Parathyroid adenoma (tissue), 2 donors: Measurements from ENCODE around the gene ADAD2.

Experiments
- H2AFZ ChIP-seq: fragments of 300-600 bp; sonication (generic); one replicate; pipeline ENCODE4 v1.7.0; 2017; ENCODE audit warnings: antibody characterized with exemption, mild to moderate bottlenecking
- H3K27ac ChIP-seq: fragments of 300-600 bp; sonication (generic); one replicate; pipeline ENCODE4 v1.7.0; 2017
- H3K27me3 ChIP-seq: fragments of 300-600 bp; sonication (generic); one replicate; pipeline ENCODE4 v1.7.0; 2017; ENCODE audit warnings: low read length; ENCODE audit not compliant: control insufficient read depth, insufficient read depth
- H3K36me3 ChIP-seq: fragments of 300-600 bp; sonication (generic); one replicate; pipeline ENCODE4 v1.7.0; 2017; ENCODE audit warnings: low read length; ENCODE audit not compliant: control insufficient read depth, insufficient read depth
- H3K4me1 ChIP-seq: fragments of 300-600 bp; sonication (generic); one replicate; pipeline ENCODE4 v1.7.0; 2017; ENCODE audit warnings: control low read depth
- H3K4me2 ChIP-seq: fragments of 300-600 bp; sonication (generic); one replicate; pipeline ENCODE4 v1.7.0; 2017; ENCODE audit warnings: low read length
- H3K4me3 ChIP-seq: fragments of 300-600 bp; sonication (generic); one replicate; pipeline ENCODE4 v1.7.0; 2017; ENCODE audit warnings: low read depth, low read length
- H3K79me2 ChIP-seq: fragments of 300-600 bp; sonication (generic); one replicate; pipeline ENCODE4 v1.7.0; 2017; ENCODE audit warnings: control low read depth
- H3K9ac ChIP-seq: fragments of 300-600 bp; sonication (generic); one replicate; pipeline ENCODE4 v1.7.0; 2017; ENCODE audit warnings: mild to moderate bottlenecking
- H3K9me3 ChIP-seq: fragments of 300-600 bp; sonication (generic); one replicate; pipeline ENCODE4 v1.7.0; 2017; ENCODE audit warnings: low read length; ENCODE audit not compliant: control insufficient read depth
- TF ChIP-seq, protein P1 (sequence below): fragments of 300-600 bp; sonication (generic); IDR thresholded peaks from one replicate; pipeline ENCODE4 v1.7.0; 2017; ENCODE audit warnings: antibody characterized with exemption, mild to moderate bottlenecking
- donor health status: primary hyperparathyroidism.

Gene ADAD2

DNA sequence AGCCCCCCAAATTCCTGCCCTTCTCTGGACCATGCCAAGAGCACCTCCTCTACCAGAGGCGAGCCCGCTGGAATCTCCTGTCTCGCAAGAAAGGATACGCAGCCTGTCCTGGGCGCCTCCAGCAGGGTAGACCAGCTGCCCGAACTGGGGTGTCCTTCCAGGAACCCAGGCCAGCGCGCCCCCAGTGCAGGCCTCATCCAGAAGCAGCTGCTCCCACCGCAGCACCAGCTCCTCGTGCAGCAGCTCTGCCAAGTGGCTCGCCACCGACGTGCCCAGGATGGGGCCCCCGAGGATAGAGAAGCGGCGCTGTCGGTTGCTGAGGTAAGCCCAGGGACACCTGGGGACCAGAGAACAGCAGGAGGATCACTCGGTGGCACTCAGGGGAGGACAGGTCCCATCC is 8.9 kb upstream of the ADAD2 start:
- H3K4me2 ChIP-seq: no peak overlapping the region
- no peaks in the 10 kb centered on the region for H3K36me3 ChIP-seq
- no peak overlapping the region for H3K4me3 ChIP-seq
- H3K9me3 ChIP-seq: no peaks in the 10 kb centered on the region
- H3K79me2 ChIP-seq: peaks cover 10% of the 10 kb centered on the region
- no peak overlapping the region for H3K9ac ChIP-seq
- peaks cover 6% of the 10 kb centered on the region for H3K4me1 ChIP-seq
- H3K27ac ChIP-seq: no peak overlapping the region
- H2AFZ ChIP-seq: no peak overlapping the region
- TF ChIP-seq, protein P1, sequence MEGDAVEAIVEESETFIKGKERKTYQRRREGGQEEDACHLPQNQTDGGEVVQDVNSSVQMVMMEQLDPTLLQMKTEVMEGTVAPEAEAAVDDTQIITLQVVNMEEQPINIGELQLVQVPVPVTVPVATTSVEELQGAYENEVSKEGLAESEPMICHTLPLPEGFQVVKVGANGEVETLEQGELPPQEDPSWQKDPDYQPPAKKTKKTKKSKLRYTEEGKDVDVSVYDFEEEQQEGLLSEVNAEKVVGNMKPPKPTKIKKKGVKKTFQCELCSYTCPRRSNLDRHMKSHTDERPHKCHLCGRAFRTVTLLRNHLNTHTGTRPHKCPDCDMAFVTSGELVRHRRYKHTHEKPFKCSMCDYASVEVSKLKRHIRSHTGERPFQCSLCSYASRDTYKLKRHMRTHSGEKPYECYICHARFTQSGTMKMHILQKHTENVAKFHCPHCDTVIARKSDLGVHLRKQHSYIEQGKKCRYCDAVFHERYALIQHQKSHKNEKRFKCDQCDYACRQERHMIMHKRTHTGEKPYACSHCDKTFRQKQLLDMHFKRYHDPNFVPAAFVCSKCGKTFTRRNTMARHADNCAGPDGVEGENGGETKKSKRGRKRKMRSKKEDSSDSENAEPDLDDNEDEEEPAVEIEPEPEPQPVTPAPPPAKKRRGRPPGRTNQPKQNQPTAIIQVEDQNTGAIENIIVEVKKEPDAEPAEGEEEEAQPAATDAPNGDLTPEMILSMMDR: no peak
- H3K27me3 ChIP-seq: no peaks in the 10 kb centered on the region

DNA sequence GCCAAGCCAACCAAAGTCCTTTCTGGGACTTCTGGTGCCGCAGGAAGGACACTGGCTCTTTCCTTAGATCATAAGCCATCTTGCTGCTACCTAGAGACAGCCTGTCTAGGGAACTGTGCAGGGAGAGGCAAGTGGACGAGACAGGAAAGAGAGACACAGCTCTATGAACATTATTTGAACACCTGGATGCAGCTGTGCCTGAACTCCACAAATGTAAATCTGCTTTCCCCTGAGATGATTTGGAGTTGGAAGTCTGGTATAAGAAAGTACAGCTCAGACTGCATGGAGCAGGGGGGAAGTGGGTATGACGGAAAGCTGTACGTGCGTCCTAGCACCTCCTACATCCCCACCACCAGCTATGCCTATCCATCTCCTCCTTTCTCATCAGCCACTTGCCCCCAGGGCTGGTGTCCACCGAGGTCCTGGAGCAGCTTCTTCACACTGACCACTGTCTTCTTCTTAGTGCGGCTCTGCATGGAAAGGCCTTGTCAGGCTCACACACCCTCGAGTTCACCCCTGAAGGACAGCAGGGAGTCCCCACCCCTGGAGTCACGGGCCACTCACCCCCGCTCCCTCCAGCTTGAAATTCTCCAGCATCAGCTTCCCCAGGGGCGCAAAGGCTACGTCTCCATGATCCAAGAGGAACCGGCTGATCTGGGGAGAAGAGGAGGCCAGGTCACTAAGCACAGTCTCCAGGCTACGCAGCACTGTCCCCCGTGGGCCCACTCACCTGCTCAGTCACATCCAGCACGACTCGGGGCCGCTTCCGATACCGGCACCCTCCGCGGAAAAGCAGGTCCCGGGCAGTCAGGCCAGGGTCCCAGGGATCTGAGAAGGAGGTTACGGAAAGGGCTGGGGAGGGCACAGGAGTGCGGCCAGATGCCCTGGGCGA is 8.0 kb upstream of the ADAD2 start:
- TF ChIP-seq, protein P1: no peak
- H3K27ac ChIP-seq: no peak overlapping the region
- H3K4me3 ChIP-seq: no peak overlapping the region
- H3K36me3 ChIP-seq: no peaks in the 10 kb centered on the region
- H3K9me3 ChIP-seq: no peaks in the 10 kb centered on the region
- no peak overlapping the region for H2AFZ ChIP-seq
- no peak overlapping the region for H3K9ac ChIP-seq
- H3K27me3 ChIP-seq: no peaks in the 10 kb centered on the region
- no peak overlapping the region for H3K4me2 ChIP-seq
- peaks cover 6% of the 10 kb centered on the region for H3K4me1 ChIP-seq
- peaks cover 10% of the 10 kb centered on the region for H3K79me2 ChIP-seq

DNA sequence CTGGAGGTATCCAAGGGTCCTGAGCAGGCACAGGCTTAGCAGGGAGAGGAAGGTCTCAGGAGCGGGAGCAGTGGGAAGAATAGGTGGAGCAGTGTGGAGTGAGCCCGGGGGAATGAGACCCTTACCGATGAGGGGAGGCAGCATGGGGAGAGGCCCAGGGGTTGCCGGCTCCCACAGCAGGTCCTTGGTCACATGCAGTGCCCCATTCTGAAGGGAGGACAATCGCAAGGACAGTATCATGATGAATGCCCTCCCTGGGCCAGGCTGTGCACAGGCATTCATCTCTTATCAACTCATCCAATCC is 7.4 kb upstream of the ADAD2 start:
- Histone ChIP-seq H3K4me2 (no peak overlapping the region), H2AFZ (no peak overlapping the region), H3K9me3 (no peaks in the 10 kb centered on the region), H3K4me1 (peaks cover 6% of the 10 kb centered on the region), H3K79me2 (peaks cover 10% of the 10 kb centered on the region), H3K27ac (no peak overlapping the region), H3K27me3 (no peaks in the 10 kb centered on the region), H3K4me3 (no peak overlapping the region), H3K36me3 (no peaks in the 10 kb centered on the region), H3K9ac (no peak overlapping the region)
- TF ChIP-seq, protein P1: no peak

DNA sequence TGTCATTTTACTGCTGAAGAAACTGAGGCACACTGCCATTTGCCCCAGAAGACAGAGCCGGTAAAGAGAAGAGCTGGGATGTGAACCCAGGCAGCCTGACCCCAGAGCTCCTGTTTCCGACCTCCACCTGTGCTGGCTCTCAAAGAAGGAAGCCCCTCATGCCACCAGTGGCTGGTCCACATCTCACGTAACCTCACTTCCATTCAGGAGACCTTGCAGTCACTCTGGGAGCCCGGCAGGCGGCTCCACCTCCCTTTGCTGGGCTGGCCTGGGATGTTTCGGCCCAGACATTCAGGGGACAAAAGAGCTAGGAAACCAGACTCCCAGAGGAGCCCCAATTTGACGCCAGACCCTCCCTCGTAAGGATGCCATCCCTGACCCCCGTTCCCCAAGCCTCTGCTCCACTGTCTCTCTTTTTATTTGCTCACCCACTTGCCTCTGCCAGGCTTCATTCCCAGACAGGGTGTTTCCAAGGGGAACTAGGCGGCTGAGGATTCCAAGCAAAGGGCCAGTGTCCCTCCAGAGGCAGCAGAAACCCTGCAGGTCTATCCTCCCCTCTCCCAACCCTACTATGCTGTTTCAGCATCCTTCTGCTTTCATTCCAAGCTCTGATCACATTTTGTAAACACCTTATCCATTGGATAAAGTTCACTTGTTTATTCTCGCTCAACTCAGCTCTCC is 6.9 kb upstream of the ADAD2 start:
- peaks cover 10% of the 10 kb centered on the region for H3K79me2 ChIP-seq
- TF ChIP-seq, protein P1: peak; percentile 6
- no peak overlapping the region for H3K27ac ChIP-seq
- H3K9me3 ChIP-seq: no peaks in the 10 kb centered on the region
- H3K9ac ChIP-seq: no peak overlapping the region
- no peak overlapping the region for H2AFZ ChIP-seq
- H3K36me3 ChIP-seq: no peaks in the 10 kb centered on the region
- no peak overlapping the region for H3K4me2 ChIP-seq
- H3K27me3 ChIP-seq: no peaks in the 10 kb centered on the region
- no peak overlapping the region for H3K4me3 ChIP-seq
- H3K4me1 ChIP-seq: peaks cover 6% of the 10 kb centered on the region
